ENCODE results near the gene ABTB2. TPM values are rescaled to one million over a fixed set of nuclear protein-coding genes. Genes with fewer than 3 reads are reported as not detected.

The ABTB2 gene
- total RNA-seq, 1 donor from 2014 or later, result 4.7 TPM

- no peak for DNase-seq (ENCODE audit: low spot score)
These were observed 207.2 kb downstream of the ABTB2 start for GRCh38 chr11:34150494-34151151.

- no peak for DNase-seq (ENCODE audit: low spot score)
These were observed 208.0 kb downstream of the ABTB2 start for GRCh38 chr11:34149786-34150185.

GRCh38 chr11:34149274-34149673, 208.5 kb downstream of the ABTB2 start:
- DNase-seq (ENCODE audit: low spot score), result no peak

- no peak for DNase-seq (ENCODE audit: low spot score)
These were observed 209.2 kb downstream of the ABTB2 start for GRCh38 chr11:34148504-34149165.

GRCh38 chr11:34147581-34147980, 210.2 kb downstream of the ABTB2 start:
- DNase-seq (ENCODE audit: low spot score), result no peak

GRCh38 chr11:34146866-34147265, 210.9 kb downstream of the ABTB2 start:
- no peak for DNase-seq (ENCODE audit: low spot score)

GRCh38 chr11:34146411-34146810, 211.4 kb downstream of the ABTB2 start:
- DNase-seq (ENCODE audit: low spot score), result no peak

GRCh38 chr11:34145847-34146381, 211.9 kb downstream of the ABTB2 start:
- DNase-seq (ENCODE audit: low spot score), result no peak

- no peak for DNase-seq (ENCODE audit: low spot score)
These were observed 212.7 kb downstream of the ABTB2 start for GRCh38 chr11:34145073-34145472.

- DNase-seq (ENCODE audit: low spot score), result no peak
These were observed 214.8 kb downstream of the ABTB2 start for GRCh38 chr11:34143048-34143447.

GRCh38 chr11:34140149-34140548, 217.7 kb downstream of the ABTB2 start:
- DNase-seq (ENCODE audit: low spot score), result no peak

GRCh38 chr11:34139346-34139745, 218.5 kb downstream of the ABTB2 start:
- DNase-seq (ENCODE audit: low spot score), result no peak

GRCh38 chr11:34136420-34136819, 221.4 kb downstream of the ABTB2 start:
- no peak for DNase-seq (ENCODE audit: low spot score)

GRCh38 chr11:34135439-34135838, 222.4 kb downstream of the ABTB2 start:
- no peak for DNase-seq (ENCODE audit: low spot score)

GRCh38 chr11:34134765-34135164, 223.0 kb downstream of the ABTB2 start:
- no peak for DNase-seq (ENCODE audit: low spot score)

GRCh38 chr11:34132261-34132965, 225.4 kb downstream of the ABTB2 start:
- DNase-seq (ENCODE audit: low spot score), result no peak

GRCh38 chr11:34128824-34129223, 229.0 kb downstream of the ABTB2 start:
- no peak for DNase-seq (ENCODE audit: low spot score)

GRCh38 chr11:34126959-34127848, 230.6 kb downstream of the ABTB2 start:
- DNase-seq (ENCODE audit: low spot score), result no peak

- DNase-seq (ENCODE audit: low spot score), result no peak
These were observed 232.7 kb downstream of the ABTB2 start for GRCh38 chr11:34124885-34125668.

GRCh38 chr11:34120651-34121050, 237.2 kb downstream of the ABTB2 start:
- no peak for DNase-seq (ENCODE audit: low spot score)

- DNase-seq (ENCODE audit: low spot score), result no peak
These were observed 243.3 kb downstream of the ABTB2 start for GRCh38 chr11:34114471-34114870.

Measured in ureter (tissue), 1 donor.